ENCODE data around the gene ZNF112. TPM values are rescaled to one million over a fixed set of nuclear protein-coding genes. Genes with fewer than 3 reads are reported as not detected.
A peak's percentile ranks its signal among the peaks of the same experiment; 100 is the strongest.

ZNF112 gene
- total RNA-seq (1 to 10 TPM; 1.8 to 2.0 TPM), polyA plus RNA-seq (1 to 10 TPM in 1 of 2 donors, under 1 TPM in 1; 0.47 to 1.5 TPM)

DNA sequence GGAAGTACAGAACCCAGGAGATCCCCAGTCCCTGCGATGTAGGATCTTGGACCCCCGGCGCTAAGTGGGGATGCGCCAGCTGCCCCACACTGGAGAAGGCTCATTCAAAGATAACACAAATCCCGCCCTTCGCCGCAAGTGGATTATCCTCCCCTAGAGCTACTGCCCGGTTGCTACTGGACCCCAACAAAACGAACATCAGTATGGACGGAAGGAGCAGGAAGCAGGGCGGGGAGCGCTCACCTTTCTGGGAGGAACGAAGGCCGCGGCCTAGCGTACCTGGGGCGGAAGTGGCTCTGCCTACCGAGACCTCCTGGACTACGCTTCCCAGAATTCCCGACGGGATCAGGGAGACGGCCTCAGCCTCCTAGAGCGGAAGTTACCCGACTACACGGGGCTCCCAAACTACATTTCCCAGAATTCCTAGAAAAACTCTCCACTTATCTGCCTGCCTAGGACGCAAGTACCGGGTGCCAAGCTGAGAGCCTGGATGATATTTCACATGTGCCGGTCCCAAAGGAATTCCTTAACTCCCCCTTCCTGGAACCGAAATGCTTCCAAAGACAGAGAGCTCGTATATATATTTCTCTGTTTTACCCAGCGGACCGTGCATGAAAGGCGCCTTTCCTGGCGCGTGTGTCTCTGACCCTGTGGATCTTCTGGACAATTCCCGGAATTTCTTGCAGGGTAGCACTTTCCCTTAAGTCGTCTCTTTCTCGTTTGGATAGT is at the start of gene ZNF112:
Gene ZNF112 (minus strand): TSS at position 298 of the 729 bp plus-strand sequence. CDS start 16,141 bp downstream, outside the sequence.
- H3K36me3 ChIP-seq (ENCODE audit: control insufficient read depth in 4 of 4, insufficient read depth in 3 of 4, low read depth in 1 of 4, low read length in 3 of 4), result no peaks in the 10 kb centered on the region
- H3K9me3 ChIP-seq (ENCODE audit: control insufficient read depth in 4 of 4, low read length in 3 of 4), result peaks cover 2 to 11% (median 8%) of the 10 kb centered on the region in 4 donors
- DNase-seq (ENCODE audit: low spot score), result peak; percentile 64
- H3K4me1 ChIP-seq (ENCODE audit: control insufficient read depth in 4 of 4, insufficient read depth in 4 of 4, low read length in 3 of 4), result peaks cover 0 to 5% (median 1%) of the 10 kb centered on the region in 4 donors
- no peaks in the 10 kb centered on the region for H3K27me3 ChIP-seq (ENCODE audit: control insufficient read depth in 4 of 4, insufficient read depth in 4 of 4, low read length in 3 of 4)
- H3K27ac ChIP-seq (ENCODE audit: low read depth in 1 of 2, low read length in 2 of 2), result no peak within 1 kb of the TSS
- H3K4me3 ChIP-seq (ENCODE audit: low read depth in 1 of 3, low read length in 3 of 3), result peak within 1 kb of the TSS; percentile 47 to 95 (median 87)
- WGBS, result 3% methylated on average over 38 of the region's 38 CpGs
- peak within 1 kb of the TSS in 1 of 2 donors; percentile 58 for H3K9ac ChIP-seq (ENCODE audit: low read depth in 1 of 2, low read length in 2 of 2)
- TF ChIP-seq HNF4A (conservative IDR thresholded peaks at IDR 0.05), result peak; percentile 13 to 17
- TF ChIP-seq GABPA (IDR thresholded peaks at IDR 0.05 in 1 of 2, conservative IDR thresholded peaks at IDR 0.05 in 1 of 2), result peak; percentile 81 to 98
- TF ChIP-seq HNF4G (IDR thresholded peaks at IDR 0.05), result no peak
- TF ChIP-seq, protein P1, sequence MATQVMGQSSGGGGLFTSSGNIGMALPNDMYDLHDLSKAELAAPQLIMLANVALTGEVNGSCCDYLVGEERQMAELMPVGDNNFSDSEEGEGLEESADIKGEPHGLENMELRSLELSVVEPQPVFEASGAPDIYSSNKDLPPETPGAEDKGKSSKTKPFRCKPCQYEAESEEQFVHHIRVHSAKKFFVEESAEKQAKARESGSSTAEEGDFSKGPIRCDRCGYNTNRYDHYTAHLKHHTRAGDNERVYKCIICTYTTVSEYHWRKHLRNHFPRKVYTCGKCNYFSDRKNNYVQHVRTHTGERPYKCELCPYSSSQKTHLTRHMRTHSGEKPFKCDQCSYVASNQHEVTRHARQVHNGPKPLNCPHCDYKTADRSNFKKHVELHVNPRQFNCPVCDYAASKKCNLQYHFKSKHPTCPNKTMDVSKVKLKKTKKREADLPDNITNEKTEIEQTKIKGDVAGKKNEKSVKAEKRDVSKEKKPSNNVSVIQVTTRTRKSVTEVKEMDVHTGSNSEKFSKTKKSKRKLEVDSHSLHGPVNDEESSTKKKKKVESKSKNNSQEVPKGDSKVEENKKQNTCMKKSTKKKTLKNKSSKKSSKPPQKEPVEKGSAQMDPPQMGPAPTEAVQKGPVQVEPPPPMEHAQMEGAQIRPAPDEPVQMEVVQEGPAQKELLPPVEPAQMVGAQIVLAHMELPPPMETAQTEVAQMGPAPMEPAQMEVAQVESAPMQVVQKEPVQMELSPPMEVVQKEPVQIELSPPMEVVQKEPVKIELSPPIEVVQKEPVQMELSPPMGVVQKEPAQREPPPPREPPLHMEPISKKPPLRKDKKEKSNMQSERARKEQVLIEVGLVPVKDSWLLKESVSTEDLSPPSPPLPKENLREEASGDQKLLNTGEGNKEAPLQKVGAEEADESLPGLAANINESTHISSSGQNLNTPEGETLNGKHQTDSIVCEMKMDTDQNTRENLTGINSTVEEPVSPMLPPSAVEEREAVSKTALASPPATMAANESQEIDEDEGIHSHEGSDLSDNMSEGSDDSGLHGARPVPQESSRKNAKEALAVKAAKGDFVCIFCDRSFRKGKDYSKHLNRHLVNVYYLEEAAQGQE (IDR thresholded peaks at IDR 0.05), result no peak
- peak in 1 of 2 donors; percentile 57 for TF ChIP-seq EGR1 (IDR thresholded peaks at IDR 0.05; ENCODE audit: low read depth in 2 of 2)
- TF ChIP-seq, protein P2, sequence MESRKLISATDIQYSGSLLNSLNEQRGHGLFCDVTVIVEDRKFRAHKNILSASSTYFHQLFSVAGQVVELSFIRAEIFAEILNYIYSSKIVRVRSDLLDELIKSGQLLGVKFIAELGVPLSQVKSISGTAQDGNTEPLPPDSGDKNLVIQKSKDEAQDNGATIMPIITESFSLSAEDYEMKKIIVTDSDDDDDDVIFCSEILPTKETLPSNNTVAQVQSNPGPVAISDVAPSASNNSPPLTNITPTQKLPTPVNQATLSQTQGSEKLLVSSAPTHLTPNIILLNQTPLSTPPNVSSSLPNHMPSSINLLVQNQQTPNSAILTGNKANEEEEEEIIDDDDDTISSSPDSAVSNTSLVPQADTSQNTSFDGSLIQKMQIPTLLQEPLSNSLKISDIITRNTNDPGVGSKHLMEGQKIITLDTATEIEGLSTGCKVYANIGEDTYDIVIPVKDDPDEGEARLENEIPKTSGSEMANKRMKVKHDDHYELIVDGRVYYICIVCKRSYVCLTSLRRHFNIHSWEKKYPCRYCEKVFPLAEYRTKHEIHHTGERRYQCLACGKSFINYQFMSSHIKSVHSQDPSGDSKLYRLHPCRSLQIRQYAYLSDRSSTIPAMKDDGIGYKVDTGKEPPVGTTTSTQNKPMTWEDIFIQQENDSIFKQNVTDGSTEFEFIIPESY (IDR thresholded peaks at IDR 0.05), result peak; percentile 89
- TF ChIP-seq TAF1 (conservative IDR thresholded peaks at IDR 0.05), result peak; percentile 50
- TF ChIP-seq, protein P3, sequence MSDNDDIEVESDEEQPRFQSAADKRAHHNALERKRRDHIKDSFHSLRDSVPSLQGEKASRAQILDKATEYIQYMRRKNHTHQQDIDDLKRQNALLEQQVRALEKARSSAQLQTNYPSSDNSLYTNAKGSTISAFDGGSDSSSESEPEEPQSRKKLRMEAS (IDR thresholded peaks at IDR 0.05), result peak; percentile 60
- peak; percentile 14 to 31 for TF ChIP-seq RXRA (IDR thresholded peaks at IDR 0.05)
- peak; percentile 86 for TF ChIP-seq YY1 (IDR thresholded peaks at IDR 0.05)
- peak; percentile 25 for TF ChIP-seq NR2F2 (IDR thresholded peaks at IDR 0.05)

DNA sequence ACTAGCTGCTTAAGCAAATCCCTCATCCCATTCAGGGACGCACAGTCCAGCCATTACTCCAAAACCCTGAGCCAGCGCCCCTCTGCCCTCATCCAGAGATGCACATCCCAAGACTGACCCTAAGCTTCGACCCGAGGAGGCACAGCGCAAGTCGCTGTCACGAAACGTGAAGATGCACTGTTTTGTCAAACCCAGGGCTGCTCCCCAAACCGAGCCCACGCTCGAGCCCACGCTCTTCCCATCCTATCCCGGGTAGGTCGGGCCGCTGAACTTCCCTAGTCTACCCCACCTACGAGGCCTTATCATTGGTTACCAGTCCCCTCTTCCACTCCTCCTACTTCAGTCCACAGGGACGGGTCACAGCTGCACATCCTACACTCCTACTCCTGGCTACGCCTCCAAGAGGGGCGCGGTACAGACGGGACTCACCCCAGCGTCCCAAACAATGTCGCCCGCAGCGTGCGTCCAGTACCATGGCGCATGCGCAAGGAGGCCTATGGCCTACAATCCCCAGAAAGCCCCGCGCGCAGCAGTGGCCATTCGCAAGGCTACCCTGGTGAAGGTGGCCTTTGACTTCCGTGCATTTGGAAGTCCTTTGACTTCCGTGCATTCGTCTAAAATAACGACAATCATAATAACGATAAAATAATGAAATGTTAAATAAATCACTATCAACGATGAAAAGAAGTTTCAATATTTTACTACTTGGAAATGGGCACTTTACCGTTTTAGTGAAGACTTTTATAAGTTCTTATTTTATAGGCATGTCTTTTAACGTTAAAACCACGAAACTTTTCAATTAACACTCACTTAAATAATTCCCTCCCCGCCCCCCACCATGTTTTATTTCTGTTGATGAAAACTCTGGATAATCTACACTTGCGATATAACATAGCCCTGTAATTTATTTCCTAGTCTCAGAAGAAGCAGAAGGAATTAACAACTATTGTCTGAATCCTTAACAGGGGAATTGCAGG is 44.9 kb upstream of the ZNF112 start, which contains the start of gene ZNF285:
Gene ZNF285 (minus strand): TSS at position 470 of the 977 bp plus-strand sequence. CDS start 4,395 bp downstream, outside the sequence.
- Histone ChIP-seq H3K36me3 (ENCODE audit: control insufficient read depth in 4 of 4, insufficient read depth in 3 of 4, low read depth in 1 of 4, low read length in 3 of 4) (no peaks in the 10 kb centered on the region), H3K4me3 (ENCODE audit: low read depth in 1 of 3, low read length in 3 of 3) (peak within 1 kb of the TSS; percentile 44 to 83 (median 60)), H3K4me1 (ENCODE audit: control insufficient read depth in 4 of 4, insufficient read depth in 4 of 4, low read length in 3 of 4) (peaks cover 0 to 4% (median 0%) of the 10 kb centered on the region in 4 donors), H3K9ac (ENCODE audit: low read depth in 1 of 2, low read length in 2 of 2) (no peak within 1 kb of the TSS), H3K27ac (ENCODE audit: low read depth in 1 of 2, low read length in 2 of 2) (no peak within 1 kb of the TSS), H3K9me3 (ENCODE audit: control insufficient read depth in 4 of 4, low read length in 3 of 4) (peaks cover 5 to 22% (median 8%) of the 10 kb centered on the region in 4 donors), H3K27me3 (ENCODE audit: control insufficient read depth in 4 of 4, insufficient read depth in 4 of 4, low read length in 3 of 4) (no peaks in the 10 kb centered on the region)
- WGBS, result 7% methylated on average over 43 of the region's 43 CpGs
- DNase-seq (ENCODE audit: low spot score), result peak; percentile 83
- no peak for TF ChIP-seq TAF1 (conservative IDR thresholded peaks at IDR 0.05)
- TF ChIP-seq GABPA (IDR thresholded peaks at IDR 0.05 in 1 of 2, conservative IDR thresholded peaks at IDR 0.05 in 1 of 2), result peak in 1 of 2 donors; percentile 94
- no peak for TF ChIP-seq FOXA2 (IDR thresholded peaks at IDR 0.05)
- TF ChIP-seq, protein P4, sequence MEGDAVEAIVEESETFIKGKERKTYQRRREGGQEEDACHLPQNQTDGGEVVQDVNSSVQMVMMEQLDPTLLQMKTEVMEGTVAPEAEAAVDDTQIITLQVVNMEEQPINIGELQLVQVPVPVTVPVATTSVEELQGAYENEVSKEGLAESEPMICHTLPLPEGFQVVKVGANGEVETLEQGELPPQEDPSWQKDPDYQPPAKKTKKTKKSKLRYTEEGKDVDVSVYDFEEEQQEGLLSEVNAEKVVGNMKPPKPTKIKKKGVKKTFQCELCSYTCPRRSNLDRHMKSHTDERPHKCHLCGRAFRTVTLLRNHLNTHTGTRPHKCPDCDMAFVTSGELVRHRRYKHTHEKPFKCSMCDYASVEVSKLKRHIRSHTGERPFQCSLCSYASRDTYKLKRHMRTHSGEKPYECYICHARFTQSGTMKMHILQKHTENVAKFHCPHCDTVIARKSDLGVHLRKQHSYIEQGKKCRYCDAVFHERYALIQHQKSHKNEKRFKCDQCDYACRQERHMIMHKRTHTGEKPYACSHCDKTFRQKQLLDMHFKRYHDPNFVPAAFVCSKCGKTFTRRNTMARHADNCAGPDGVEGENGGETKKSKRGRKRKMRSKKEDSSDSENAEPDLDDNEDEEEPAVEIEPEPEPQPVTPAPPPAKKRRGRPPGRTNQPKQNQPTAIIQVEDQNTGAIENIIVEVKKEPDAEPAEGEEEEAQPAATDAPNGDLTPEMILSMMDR (IDR thresholded peaks at IDR 0.05; ENCODE audit: low read depth, low read length, missing input control), result no peak
- TF ChIP-seq NR2F2 (IDR thresholded peaks at IDR 0.05), result peak; percentile 62
- no peak for TF ChIP-seq EGR1 (IDR thresholded peaks at IDR 0.05; ENCODE audit: low read depth in 2 of 2)
- peak; percentile 38 for TF ChIP-seq FOXA1 (IDR thresholded peaks at IDR 0.05)
- TF ChIP-seq SP1 (IDR thresholded peaks at IDR 0.05), result no peak
- TF ChIP-seq, protein P5, sequence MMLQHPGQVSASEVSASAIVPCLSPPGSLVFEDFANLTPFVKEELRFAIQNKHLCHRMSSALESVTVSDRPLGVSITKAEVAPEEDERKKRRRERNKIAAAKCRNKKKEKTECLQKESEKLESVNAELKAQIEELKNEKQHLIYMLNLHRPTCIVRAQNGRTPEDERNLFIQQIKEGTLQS (IDR thresholded peaks at IDR 0.05), result no peak
- TF ChIP-seq HNF4G (IDR thresholded peaks at IDR 0.05), result no peak
- no peak for TF ChIP-seq JUND (IDR thresholded peaks at IDR 0.05)
- TF ChIP-seq RAD21 (IDR thresholded peaks at IDR 0.05), result no peak
- TF ChIP-seq, protein P2 (IDR thresholded peaks at IDR 0.05), result peak; percentile 84
- TF ChIP-seq RXRA (IDR thresholded peaks at IDR 0.05), result peak; percentile 10 to 16
- peak; percentile 96 for TF ChIP-seq YY1 (IDR thresholded peaks at IDR 0.05)
- peak in 1 of 2 donors; percentile 34 for TF ChIP-seq HNF4A (conservative IDR thresholded peaks at IDR 0.05)
